Panc1 (cell line): ENCODE results near the gene PARP12.

Experiments
- POLR2AphosphoS5 ChIP-seq: IDR thresholded peaks from 2 replicates; pipeline ENCODE4 v1.6.1; 2012; ENCODE audit warnings: mild to moderate bottlenecking, low read depth, low read length, moderate library complexity
- SIN3A ChIP-seq: IDR thresholded peaks from 2 replicates; pipeline ENCODE4 v1.6.1; 2012; ENCODE audit warnings: low read depth, mild to moderate bottlenecking, low read length, moderate library complexity, borderline replicate concordance; ENCODE audit not compliant: insufficient read depth
- TF ChIP-seq, protein P1 (sequence below): fragments of 450-650 bp; IDR thresholded peaks from 2 replicates; pipeline ENCODE4 v1.5.1; 2017; ENCODE audit warnings: mild to moderate bottlenecking
- TF ChIP-seq, protein P2 (sequence below), 2 experiments: IDR thresholded peaks; 2 replicates each; pipeline ENCODE4 v1.6.1; 2011 to 2012; ENCODE audit warnings: low read depth in 2 of 2, control low read depth in 1 of 2, low read length in 1 of 2, mild to moderate bottlenecking in 1 of 2, moderate library complexity in 1 of 2; ENCODE audit not compliant: insufficient read depth in 1 of 2

DNA sequence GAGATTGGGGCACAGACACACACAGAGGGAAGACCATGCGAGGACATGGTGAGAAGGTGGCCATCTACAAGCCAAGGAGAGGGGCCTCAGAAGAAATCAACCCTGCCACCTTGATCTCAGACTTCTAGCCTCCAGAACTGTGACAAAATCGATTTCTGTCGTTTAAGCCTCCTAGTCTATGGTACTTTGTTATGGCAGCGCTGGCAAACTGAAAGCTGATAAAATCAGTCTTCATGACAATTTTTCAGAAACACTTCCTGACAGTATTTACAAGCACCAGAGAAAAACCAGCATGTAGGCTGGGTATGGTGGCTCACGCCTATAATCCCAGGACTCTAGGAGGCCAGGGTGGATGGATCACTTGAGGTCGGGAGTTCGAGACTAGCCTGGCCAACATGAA, 4.2 kb downstream of the PARP12 start:
- TF ChIP-seq, protein P1, sequence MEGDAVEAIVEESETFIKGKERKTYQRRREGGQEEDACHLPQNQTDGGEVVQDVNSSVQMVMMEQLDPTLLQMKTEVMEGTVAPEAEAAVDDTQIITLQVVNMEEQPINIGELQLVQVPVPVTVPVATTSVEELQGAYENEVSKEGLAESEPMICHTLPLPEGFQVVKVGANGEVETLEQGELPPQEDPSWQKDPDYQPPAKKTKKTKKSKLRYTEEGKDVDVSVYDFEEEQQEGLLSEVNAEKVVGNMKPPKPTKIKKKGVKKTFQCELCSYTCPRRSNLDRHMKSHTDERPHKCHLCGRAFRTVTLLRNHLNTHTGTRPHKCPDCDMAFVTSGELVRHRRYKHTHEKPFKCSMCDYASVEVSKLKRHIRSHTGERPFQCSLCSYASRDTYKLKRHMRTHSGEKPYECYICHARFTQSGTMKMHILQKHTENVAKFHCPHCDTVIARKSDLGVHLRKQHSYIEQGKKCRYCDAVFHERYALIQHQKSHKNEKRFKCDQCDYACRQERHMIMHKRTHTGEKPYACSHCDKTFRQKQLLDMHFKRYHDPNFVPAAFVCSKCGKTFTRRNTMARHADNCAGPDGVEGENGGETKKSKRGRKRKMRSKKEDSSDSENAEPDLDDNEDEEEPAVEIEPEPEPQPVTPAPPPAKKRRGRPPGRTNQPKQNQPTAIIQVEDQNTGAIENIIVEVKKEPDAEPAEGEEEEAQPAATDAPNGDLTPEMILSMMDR = no peak
- TF ChIP-seq POLR2AphosphoS5 (no peak), SIN3A (no peak)
- TF ChIP-seq, protein P2, sequence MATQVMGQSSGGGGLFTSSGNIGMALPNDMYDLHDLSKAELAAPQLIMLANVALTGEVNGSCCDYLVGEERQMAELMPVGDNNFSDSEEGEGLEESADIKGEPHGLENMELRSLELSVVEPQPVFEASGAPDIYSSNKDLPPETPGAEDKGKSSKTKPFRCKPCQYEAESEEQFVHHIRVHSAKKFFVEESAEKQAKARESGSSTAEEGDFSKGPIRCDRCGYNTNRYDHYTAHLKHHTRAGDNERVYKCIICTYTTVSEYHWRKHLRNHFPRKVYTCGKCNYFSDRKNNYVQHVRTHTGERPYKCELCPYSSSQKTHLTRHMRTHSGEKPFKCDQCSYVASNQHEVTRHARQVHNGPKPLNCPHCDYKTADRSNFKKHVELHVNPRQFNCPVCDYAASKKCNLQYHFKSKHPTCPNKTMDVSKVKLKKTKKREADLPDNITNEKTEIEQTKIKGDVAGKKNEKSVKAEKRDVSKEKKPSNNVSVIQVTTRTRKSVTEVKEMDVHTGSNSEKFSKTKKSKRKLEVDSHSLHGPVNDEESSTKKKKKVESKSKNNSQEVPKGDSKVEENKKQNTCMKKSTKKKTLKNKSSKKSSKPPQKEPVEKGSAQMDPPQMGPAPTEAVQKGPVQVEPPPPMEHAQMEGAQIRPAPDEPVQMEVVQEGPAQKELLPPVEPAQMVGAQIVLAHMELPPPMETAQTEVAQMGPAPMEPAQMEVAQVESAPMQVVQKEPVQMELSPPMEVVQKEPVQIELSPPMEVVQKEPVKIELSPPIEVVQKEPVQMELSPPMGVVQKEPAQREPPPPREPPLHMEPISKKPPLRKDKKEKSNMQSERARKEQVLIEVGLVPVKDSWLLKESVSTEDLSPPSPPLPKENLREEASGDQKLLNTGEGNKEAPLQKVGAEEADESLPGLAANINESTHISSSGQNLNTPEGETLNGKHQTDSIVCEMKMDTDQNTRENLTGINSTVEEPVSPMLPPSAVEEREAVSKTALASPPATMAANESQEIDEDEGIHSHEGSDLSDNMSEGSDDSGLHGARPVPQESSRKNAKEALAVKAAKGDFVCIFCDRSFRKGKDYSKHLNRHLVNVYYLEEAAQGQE (IDR thresholded peaks at IDR 0.05; ENCODE audit: insufficient read depth in 1 of 2, low read depth in 2 of 2, low read length in 1 of 2) = no peak
